Glutamatergic neuron (in vitro differentiated cells): ENCODE data around the gene NRAS. TPM values are rescaled to one million over a fixed set of nuclear protein-coding genes. Genes with fewer than 3 reads are reported as not detected.
"Not testable (repeated sequence)": the region's sequence is repeated elsewhere in the genome, so short reads cannot be mapped to it uniquely, and the experiment has no call there.

Experiments
- DNase-seq: peaks from one replicate; pipeline ENCODE4 v3.0.0; 2022
- H3K27ac Mint-ChIP-seq: one replicate; pipeline ENCODE4 v1.8.0; 2020; ENCODE audit warnings: mild to moderate bottlenecking, mixed read lengths, inconsistent platforms; ENCODE audit not compliant: unreplicated experiment
- H3K27me3 Mint-ChIP-seq: one replicate; pipeline ENCODE4 v1.8.0; 2020; ENCODE audit warnings: mild to moderate bottlenecking, moderate library complexity, mixed read lengths, inconsistent platforms; ENCODE audit not compliant: unreplicated experiment
- H3K36me3 Mint-ChIP-seq: one replicate; pipeline ENCODE4 v1.8.0; 2020; ENCODE audit warnings: mild to moderate bottlenecking, mixed read lengths, inconsistent platforms; ENCODE audit not compliant: unreplicated experiment
- H3K4me1 Mint-ChIP-seq: one replicate; pipeline ENCODE4 v1.8.0; 2020; ENCODE audit warnings: mild to moderate bottlenecking, low read depth, mixed read lengths, inconsistent platforms; ENCODE audit not compliant: unreplicated experiment
- H3K4me3 Mint-ChIP-seq: one replicate; pipeline ENCODE4 v1.8.0; 2020; ENCODE audit warnings: mild to moderate bottlenecking, mixed read lengths, inconsistent platforms; ENCODE audit not compliant: unreplicated experiment
- H3K9me3 Mint-ChIP-seq: one replicate; pipeline ENCODE4 v1.8.0; 2020; ENCODE audit warnings: mild to moderate bottlenecking, moderate library complexity, mixed read lengths, inconsistent platforms; ENCODE audit not compliant: unreplicated experiment
- total RNA-seq: library from RNA; stranded (reverse); fragmentation: NEBNext Ultra II Directional; extraction: Animal tissue kit (Norgen Biotek cat#: 25700); gene quantifications from one replicate; pipeline ENCODE4 v1.2.1, GENCODE V29; 2021; ENCODE audit not compliant: unreplicated experiment
- TF ChIP-seq, protein P1 (sequence below): fragments of 200-600 bp; sonication (generic); IDR thresholded peaks from one replicate; pipeline ENCODE4 v1.5.0; 2021; ENCODE audit not compliant: partially characterized antibody, unreplicated experiment

Gene NRAS
- total RNA-seq, 1 donor from 2014 or later: 77.1 TPM

DNA sequence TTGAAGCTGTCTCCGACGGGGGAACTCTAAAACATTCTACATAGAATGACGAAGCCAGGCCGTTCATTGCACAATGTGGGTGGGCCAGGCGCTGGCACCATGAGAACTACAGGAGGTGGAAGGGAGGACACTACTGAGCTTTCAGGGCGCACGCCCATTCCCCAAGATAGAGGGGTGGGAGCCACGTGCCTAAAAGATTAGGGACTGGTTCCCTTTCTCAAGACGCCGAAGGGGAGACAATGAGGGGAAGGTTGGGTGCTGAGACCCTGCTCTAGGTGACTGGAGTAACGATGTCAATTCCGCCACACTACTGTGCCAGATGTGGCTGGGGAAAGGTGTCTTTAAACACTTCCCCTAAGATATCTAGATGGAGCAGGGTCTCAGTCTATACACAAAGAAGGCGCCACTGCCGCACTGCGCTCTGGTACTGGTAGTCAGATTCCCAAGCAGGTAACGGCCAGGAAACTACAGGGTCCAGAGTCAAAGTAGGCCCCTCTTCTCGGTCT is 40.4 kb upstream of the NRAS start:
- H3K27me3 Mint-ChIP-seq: peaks cover 9% of the 10 kb centered on the region
- peak overlapping the region; percentile 95 for H3K4me3 Mint-ChIP-seq
- TF ChIP-seq, protein P1, sequence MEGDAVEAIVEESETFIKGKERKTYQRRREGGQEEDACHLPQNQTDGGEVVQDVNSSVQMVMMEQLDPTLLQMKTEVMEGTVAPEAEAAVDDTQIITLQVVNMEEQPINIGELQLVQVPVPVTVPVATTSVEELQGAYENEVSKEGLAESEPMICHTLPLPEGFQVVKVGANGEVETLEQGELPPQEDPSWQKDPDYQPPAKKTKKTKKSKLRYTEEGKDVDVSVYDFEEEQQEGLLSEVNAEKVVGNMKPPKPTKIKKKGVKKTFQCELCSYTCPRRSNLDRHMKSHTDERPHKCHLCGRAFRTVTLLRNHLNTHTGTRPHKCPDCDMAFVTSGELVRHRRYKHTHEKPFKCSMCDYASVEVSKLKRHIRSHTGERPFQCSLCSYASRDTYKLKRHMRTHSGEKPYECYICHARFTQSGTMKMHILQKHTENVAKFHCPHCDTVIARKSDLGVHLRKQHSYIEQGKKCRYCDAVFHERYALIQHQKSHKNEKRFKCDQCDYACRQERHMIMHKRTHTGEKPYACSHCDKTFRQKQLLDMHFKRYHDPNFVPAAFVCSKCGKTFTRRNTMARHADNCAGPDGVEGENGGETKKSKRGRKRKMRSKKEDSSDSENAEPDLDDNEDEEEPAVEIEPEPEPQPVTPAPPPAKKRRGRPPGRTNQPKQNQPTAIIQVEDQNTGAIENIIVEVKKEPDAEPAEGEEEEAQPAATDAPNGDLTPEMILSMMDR: no peak
- H3K36me3 Mint-ChIP-seq: no peaks in the 10 kb centered on the region
- H3K9me3 Mint-ChIP-seq: peaks cover 11% of the 10 kb centered on the region
- H3K27ac Mint-ChIP-seq: peak overlapping the region; percentile 98
- H3K4me1 Mint-ChIP-seq: peaks cover 26% of the 10 kb centered on the region
- peak; percentile 56 for DNase-seq

DNA sequence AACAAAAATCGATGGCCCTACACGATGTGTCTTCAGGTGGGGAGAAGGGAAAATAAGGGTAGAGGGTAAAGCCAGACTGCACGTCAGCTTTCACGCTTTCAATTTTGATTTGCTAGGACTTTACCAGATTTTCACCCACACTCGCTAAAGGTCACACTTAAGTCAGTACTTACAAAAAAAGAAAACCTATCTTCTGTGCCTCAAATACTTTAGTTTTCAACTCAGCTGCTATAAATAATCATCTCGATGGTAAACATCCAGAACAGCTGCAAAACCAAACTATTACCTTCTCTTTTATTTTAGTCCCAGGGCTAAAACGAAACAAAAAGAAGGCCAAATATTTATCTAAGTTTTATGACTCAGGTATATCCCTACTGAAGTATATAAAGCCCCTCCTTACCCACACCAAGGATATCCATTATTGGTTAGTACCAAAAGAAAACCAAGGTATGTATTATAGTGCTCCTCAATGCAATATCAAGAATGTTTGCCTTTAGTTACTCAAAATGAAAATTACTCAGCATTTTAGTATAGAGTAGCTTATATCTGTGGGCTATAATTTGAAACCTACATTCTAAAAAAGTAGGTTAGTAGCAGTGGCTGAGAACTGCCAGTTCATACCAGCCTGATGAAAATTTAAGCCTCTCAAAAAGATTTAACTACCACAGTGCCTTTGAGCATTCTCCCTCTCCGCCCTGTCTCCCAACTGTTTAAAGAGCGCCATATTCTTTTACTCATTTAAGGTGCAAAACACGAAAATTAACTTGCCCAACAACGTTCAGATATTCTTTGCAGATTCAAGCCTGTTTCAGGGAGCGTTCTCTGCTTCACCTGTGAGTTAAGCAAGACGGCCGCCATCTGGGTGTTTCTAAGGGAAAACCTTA is 39.7 kb upstream of the NRAS start:
- peaks cover 9% of the 10 kb centered on the region for H3K27me3 Mint-ChIP-seq
- no peaks in the 10 kb centered on the region for H3K36me3 Mint-ChIP-seq
- H3K4me3 Mint-ChIP-seq: peak overlapping the region; percentile 95
- TF ChIP-seq, protein P1: no peak
- peaks cover 31% of the 10 kb centered on the region for H3K4me1 Mint-ChIP-seq
- DNase-seq: no peak
- H3K27ac Mint-ChIP-seq: peak overlapping the region; percentile 98
- H3K9me3 Mint-ChIP-seq: peaks cover 11% of the 10 kb centered on the region

DNA sequence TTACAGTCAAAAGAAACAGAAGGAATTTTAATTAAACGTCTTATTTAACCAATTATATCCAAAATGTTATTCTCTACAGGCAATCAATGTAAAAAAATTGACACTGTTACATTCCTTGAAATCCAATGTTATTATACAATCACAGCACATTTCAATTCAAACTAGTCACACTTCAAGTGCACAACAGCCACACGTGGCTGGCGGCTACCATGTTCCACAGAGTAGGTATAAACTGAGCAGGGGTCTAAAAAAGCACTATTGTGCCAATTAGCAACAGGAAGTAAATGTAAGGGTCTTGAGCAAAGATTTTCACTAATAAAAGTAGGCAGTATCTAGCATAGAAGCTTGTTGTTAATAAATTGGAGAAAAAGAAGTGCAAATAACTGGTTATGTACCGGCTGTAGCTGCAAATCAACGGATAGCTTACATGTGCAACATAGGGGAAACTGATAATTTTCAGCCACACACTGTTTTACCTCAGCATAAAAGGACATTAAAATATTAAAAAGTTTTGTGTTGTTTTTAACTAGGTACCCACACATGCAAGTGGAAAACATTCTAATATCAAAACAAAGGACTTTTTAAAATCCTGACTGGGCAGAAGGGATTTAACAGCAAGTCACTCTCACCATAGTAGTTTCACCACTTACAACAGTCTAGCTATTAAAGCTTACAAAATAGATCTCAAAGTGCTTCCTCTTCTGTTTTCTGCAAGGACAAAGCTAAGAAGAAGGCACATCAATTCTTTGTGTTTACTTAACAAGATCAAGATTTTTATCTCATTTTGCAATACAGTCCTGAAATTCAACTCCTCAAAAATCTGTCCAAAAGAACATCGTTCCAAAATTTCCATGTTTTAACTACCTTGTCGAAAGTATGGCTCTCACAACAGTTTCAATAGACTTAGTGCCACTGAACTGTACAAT is 38.7 kb upstream of the NRAS start:
- DNase-seq: no peak
- H3K9me3 Mint-ChIP-seq: peaks cover 11% of the 10 kb centered on the region
- H3K27me3 Mint-ChIP-seq: peaks cover 9% of the 10 kb centered on the region
- peak overlapping the region; percentile 95 for H3K4me3 Mint-ChIP-seq
- H3K36me3 Mint-ChIP-seq: no peaks in the 10 kb centered on the region
- H3K4me1 Mint-ChIP-seq: peaks cover 36% of the 10 kb centered on the region
- H3K27ac Mint-ChIP-seq: peak overlapping the region; percentile 98
- TF ChIP-seq, protein P1: no peak

DNA sequence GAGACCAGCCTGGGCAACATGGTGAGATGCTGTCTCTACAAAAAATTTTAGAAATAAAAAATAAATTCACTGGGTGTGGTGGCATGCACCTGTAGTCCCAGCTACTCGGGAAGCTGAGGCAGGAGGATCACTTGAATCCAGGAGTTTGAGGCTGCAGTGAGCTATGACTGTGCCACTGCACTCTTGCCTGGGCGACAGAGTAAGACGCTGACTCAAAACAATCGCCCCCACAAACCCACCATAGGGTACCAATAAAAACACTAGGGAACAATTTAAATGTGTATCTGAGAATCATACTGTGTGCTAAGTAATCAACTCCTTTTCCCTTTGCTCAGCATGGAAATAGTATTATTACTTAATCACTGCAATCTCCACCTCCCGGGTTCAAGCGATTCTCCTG is 37.1 kb upstream of the NRAS start:
- DNase-seq, H3K36me3 Mint-ChIP-seq, H3K27ac Mint-ChIP-seq: not testable (repeated sequence)
- Mint-ChIP-seq H3K4me1 (peaks cover 36% of the 10 kb centered on the region), H3K27me3 (peaks cover 10% of the 10 kb centered on the region), H3K4me3 (peak overlapping the region; percentile 41), H3K9me3 (peaks cover 11% of the 10 kb centered on the region)

DNA sequence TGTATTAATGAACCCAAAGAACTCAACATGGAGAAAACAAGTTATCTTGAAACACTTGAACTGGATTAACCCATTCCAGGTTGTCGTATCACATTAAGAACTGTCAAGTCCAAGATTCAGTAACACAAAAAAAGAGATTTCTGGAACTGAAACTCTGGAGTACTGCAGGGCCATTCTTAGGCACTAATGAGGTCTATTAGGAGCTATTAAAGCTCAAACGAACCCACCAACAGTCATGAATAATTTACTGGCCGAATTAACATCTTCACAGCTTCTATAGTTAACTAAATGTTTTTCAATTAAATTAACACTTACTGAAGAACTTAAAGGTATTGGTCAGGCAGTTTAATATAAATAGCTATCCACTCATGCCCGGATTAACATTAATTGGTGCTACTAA is 36.6 kb upstream of the NRAS start:
- peaks cover 34% of the 10 kb centered on the region for H3K4me1 Mint-ChIP-seq
- peaks cover 10% of the 10 kb centered on the region for H3K9me3 Mint-ChIP-seq
- peaks cover 13% of the 10 kb centered on the region for H3K27me3 Mint-ChIP-seq
- H3K27ac Mint-ChIP-seq: no peak overlapping the region
- H3K4me3 Mint-ChIP-seq: peak overlapping the region; percentile 21
- TF ChIP-seq, protein P1: no peak
- H3K36me3 Mint-ChIP-seq: no peaks in the 10 kb centered on the region
- no peak for DNase-seq
